ENCODE measurements around the gene TXLNB.
A peak's percentile ranks its signal among the peaks of the same experiment; 100 is the strongest.

TXLNB gene

DNA sequence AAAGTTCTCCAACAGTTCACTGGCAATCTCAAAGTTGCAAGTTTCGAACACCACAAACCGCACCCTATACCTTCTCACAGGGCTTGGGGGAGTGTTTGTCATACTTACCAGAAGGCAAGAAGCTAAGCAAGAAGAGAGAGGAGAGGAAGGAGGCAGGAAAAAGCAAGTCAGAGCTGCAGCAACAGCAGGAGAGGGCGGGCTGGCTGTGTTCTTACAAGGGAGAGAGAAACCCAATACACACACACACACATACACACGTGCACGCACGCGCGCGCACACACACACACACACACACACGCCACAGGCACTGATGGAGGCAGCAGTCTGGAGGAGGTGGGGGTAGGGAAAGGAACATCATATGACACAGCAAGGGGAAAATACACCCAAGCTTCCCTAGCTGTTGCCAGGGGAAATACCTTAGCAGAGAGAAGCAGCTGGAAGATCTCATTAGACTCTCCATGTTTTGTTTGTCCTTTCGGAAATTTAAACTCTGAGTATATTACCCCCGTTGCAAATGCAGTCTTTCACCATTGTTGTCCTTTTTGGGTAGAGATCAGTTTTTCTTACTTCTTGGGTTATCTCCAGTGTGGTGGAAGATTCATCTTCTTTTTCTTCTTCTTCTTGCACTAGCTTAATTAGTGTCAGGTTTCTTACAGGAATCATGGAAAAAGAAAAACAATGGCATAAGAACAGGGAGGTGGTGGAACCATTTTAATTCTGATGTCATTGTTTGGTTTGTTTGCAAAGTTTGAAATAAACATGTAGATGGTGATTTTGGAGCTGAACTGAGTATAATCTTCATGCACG, at the start of gene TXLNB:
TSS of gene TXLNB (minus strand) at position 186 of the 807 bp plus-strand sequence. CDS start 3,099 bp downstream, outside the sequence.
- Histone ChIP-seq H3K9me3 (ENCODE audit: insufficient read depth, low read length) (no peaks in the 10 kb centered on the region), H3K27ac (ENCODE audit: low read length) (peak within 1 kb of the TSS; percentile 97), H3K4me3 (ENCODE audit: low read length) (peak within 1 kb of the TSS; percentile 75), H3K27me3 (ENCODE audit: low read depth, low read length) (no peaks in the 10 kb centered on the region), H3K36me3 (replicated peaks; ENCODE audit: low read depth, low read length) (peaks cover 10% of the 10 kb centered on the region), H3K79me2 (ENCODE audit: low read length) (no peaks in the 10 kb centered on the region), H2AFZ (ENCODE audit: low read depth, low read length) (no peak within 1 kb of the TSS; the same call in 1 of the 2 replicates), H3K4me1 (ENCODE audit: low read length) (peaks cover 80% of the 10 kb centered on the region), H4K20me1 (ENCODE audit: insufficient read depth, low read length) (no peaks in the 10 kb centered on the region), H3K4me2 (ENCODE audit: low read length) (peak within 1 kb of the TSS; percentile 90), H3K9ac (ENCODE audit: low read length) (peak within 1 kb of the TSS; percentile 72)
- TF ChIP-seq, protein P1, sequence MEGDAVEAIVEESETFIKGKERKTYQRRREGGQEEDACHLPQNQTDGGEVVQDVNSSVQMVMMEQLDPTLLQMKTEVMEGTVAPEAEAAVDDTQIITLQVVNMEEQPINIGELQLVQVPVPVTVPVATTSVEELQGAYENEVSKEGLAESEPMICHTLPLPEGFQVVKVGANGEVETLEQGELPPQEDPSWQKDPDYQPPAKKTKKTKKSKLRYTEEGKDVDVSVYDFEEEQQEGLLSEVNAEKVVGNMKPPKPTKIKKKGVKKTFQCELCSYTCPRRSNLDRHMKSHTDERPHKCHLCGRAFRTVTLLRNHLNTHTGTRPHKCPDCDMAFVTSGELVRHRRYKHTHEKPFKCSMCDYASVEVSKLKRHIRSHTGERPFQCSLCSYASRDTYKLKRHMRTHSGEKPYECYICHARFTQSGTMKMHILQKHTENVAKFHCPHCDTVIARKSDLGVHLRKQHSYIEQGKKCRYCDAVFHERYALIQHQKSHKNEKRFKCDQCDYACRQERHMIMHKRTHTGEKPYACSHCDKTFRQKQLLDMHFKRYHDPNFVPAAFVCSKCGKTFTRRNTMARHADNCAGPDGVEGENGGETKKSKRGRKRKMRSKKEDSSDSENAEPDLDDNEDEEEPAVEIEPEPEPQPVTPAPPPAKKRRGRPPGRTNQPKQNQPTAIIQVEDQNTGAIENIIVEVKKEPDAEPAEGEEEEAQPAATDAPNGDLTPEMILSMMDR (IDR thresholded peaks at IDR 0.05; ENCODE audit: low read depth, low read length) = no peak
- no peak for TF ChIP-seq EZH2phosphoT487 (IDR thresholded peaks at IDR 0.05; ENCODE audit: low read depth)

DNA sequence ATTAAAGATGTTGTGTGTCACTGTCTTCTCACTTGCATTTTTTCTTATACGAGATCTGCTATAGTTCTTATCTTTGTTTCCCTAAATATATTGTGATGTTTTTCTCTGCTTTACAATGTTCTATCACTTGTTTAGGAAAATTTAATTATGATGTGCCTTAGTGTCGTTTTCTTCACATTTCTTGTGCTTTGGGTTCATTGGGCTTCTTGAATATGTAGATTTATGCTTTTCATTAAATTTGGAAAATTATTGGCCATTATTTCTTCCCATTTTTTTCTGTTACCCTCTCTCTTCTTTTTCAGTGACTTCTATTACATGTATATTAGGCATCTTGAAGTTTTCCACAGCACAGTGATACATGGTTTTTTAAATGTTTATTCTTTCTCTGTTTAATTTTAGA, 49.3 kb upstream of the TXLNB start:
- no peak for TF ChIP-seq EZH2phosphoT487 (IDR thresholded peaks at IDR 0.05; ENCODE audit: low read depth)
- TF ChIP-seq, protein P1 (IDR thresholded peaks at IDR 0.05; ENCODE audit: low read depth, low read length) = no peak
- Histone ChIP-seq H3K36me3 (replicated peaks; ENCODE audit: low read depth, low read length) (no peaks in the 10 kb centered on the region), H4K20me1 (ENCODE audit: insufficient read depth, low read length) (no peaks in the 10 kb centered on the region), H2AFZ (ENCODE audit: low read depth, low read length) (no peak overlapping the region), H3K9me3 (ENCODE audit: insufficient read depth, low read length) (no peaks in the 10 kb centered on the region), H3K4me3 (ENCODE audit: low read length) (no peak overlapping the region), H3K4me2 (ENCODE audit: low read length) (no peak overlapping the region), H3K4me1 (ENCODE audit: low read length) (peaks cover 9% of the 10 kb centered on the region), H3K79me2 (ENCODE audit: low read length) (no peaks in the 10 kb centered on the region), H3K27ac (ENCODE audit: low read length) (no peak overlapping the region), H3K9ac (ENCODE audit: low read length) (no peak overlapping the region), H3K27me3 (ENCODE audit: low read depth, low read length) (no peaks in the 10 kb centered on the region)

DNA sequence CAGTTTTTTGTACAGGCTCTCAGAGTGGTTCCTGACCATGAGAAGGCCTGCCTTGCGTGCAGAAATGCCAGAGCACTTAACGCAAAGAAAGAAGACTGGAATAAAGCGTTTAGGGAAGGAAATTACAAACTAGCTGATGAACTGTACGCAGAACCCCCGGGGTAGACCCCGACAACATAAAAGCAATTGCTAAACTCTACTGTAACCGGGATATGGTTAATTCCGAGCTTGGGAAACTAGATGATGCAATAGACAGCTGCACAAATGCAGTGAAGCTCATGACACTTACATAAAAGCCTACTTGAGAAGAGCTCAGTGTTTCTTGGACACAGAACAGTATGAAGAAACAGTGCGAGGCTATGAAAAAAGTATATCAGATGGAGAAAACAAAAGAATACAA, 47.0 kb upstream of the TXLNB start:
- Histone ChIP-seq H3K27me3 (ENCODE audit: low read depth, low read length) (no peaks in the 10 kb centered on the region), H2AFZ (ENCODE audit: low read depth, low read length) (no peak overlapping the region), H3K79me2 (ENCODE audit: low read length) (no peaks in the 10 kb centered on the region), H3K4me2 (ENCODE audit: low read length) (no peak overlapping the region), H3K4me3 (ENCODE audit: low read length) (no peak overlapping the region), H4K20me1 (ENCODE audit: insufficient read depth, low read length) (no peaks in the 10 kb centered on the region), H3K4me1 (ENCODE audit: low read length) (peaks cover 16% of the 10 kb centered on the region), H3K9me3 (ENCODE audit: insufficient read depth, low read length) (no peaks in the 10 kb centered on the region), H3K36me3 (replicated peaks; ENCODE audit: low read depth, low read length) (no peaks in the 10 kb centered on the region), H3K9ac (ENCODE audit: low read length) (no peak overlapping the region), H3K27ac (ENCODE audit: low read length) (no peak overlapping the region)
- no peak for TF ChIP-seq EZH2phosphoT487 (IDR thresholded peaks at IDR 0.05; ENCODE audit: low read depth)
- TF ChIP-seq, protein P1 (IDR thresholded peaks at IDR 0.05; ENCODE audit: low read depth, low read length) = no peak

DNA sequence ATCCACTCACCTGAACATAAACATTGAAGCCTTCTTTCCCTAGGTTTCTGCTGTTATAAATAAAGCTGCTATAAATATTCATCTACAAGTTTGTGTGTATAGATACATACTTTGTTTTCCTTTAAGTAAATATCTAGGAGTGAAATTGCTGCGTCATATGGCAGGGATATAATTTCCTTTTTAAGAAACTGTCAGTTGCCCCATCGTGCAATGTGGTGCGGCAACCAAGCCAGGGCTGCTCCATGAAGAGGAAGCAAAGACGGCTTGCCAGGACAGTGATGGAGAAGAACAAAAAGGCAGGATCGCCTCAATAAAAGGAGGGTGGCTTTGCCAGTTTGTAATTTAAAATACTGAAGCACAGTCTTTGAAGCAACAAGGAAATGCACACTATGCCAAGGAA, 46.0 kb upstream of the TXLNB start:
- Histone ChIP-seq H3K27ac (ENCODE audit: low read length) (no peak overlapping the region), H4K20me1 (ENCODE audit: insufficient read depth, low read length) (no peaks in the 10 kb centered on the region), H3K27me3 (ENCODE audit: low read depth, low read length) (no peaks in the 10 kb centered on the region), H2AFZ (ENCODE audit: low read depth, low read length) (no peak overlapping the region), H3K36me3 (replicated peaks; ENCODE audit: low read depth, low read length) (no peaks in the 10 kb centered on the region), H3K4me2 (ENCODE audit: low read length) (no peak overlapping the region), H3K9me3 (ENCODE audit: insufficient read depth, low read length) (no peaks in the 10 kb centered on the region), H3K79me2 (ENCODE audit: low read length) (no peaks in the 10 kb centered on the region), H3K4me3 (ENCODE audit: low read length) (no peak overlapping the region), H3K9ac (ENCODE audit: low read length) (no peak overlapping the region), H3K4me1 (ENCODE audit: low read length) (peaks cover 16% of the 10 kb centered on the region)
- no peak for TF ChIP-seq EZH2phosphoT487 (IDR thresholded peaks at IDR 0.05; ENCODE audit: low read depth)
- TF ChIP-seq, protein P1 (IDR thresholded peaks at IDR 0.05; ENCODE audit: low read depth, low read length) = no peak
